ENCODE measurements around the gene TSPAN9.

Gene TSPAN9

GRCh38 chr12:3326156-3326849 is 249.1 kb downstream of the TSPAN9 start:
- DNase-seq (ENCODE audit: low read depth), result no peak
- TF ChIP-seq CTCF (IDR thresholded peaks at IDR 0.05; ENCODE audit: control insufficient read depth, extremely low read depth, insufficient read depth), result no peak
- H3K4me3 ChIP-seq (ENCODE audit: low read depth, low read length), result no peak overlapping the region

- no peak for DNase-seq (ENCODE audit: low read depth)
- TF ChIP-seq CTCF (IDR thresholded peaks at IDR 0.05; ENCODE audit: control insufficient read depth, extremely low read depth, insufficient read depth), result no peak
- H3K4me3 ChIP-seq (ENCODE audit: low read depth, low read length), result no peak overlapping the region
Measured at GRCh38 chr12:3326850-3327780, 249.9 kb downstream of the TSPAN9 start.

- H3K4me3 ChIP-seq (ENCODE audit: low read depth, low read length), result no peak overlapping the region
- DNase-seq (ENCODE audit: low read depth), result no peak
- TF ChIP-seq CTCF (IDR thresholded peaks at IDR 0.05; ENCODE audit: control insufficient read depth, extremely low read depth, insufficient read depth), result no peak
Measured at GRCh38 chr12:3328081-3328480, 250.9 kb downstream of the TSPAN9 start.

GRCh38 chr12:3328571-3328970 is 251.4 kb downstream of the TSPAN9 start:
- no peak overlapping the region for H3K4me3 ChIP-seq (ENCODE audit: low read depth, low read length)
- no peak for DNase-seq (ENCODE audit: low read depth)
- no peak for TF ChIP-seq CTCF (IDR thresholded peaks at IDR 0.05; ENCODE audit: control insufficient read depth, extremely low read depth, insufficient read depth)

- TF ChIP-seq CTCF (IDR thresholded peaks at IDR 0.05; ENCODE audit: control insufficient read depth, extremely low read depth, insufficient read depth), result no peak
- no peak for DNase-seq (ENCODE audit: low read depth)
Measured at GRCh38 chr12:3329361-3329760, 252.2 kb downstream of the TSPAN9 start.

GRCh38 chr12:3330976-3331510 is 253.9 kb downstream of the TSPAN9 start:
- DNase-seq (ENCODE audit: low read depth), result no peak
- TF ChIP-seq CTCF (IDR thresholded peaks at IDR 0.05; ENCODE audit: control insufficient read depth, extremely low read depth, insufficient read depth), result no peak
- no peak overlapping the region for H3K4me3 ChIP-seq (ENCODE audit: low read depth, low read length)

More at GRCh38 chr12:3329361-3329760, 252.2 kb downstream of the TSPAN9 start:
- no peak overlapping the region for H3K4me3 ChIP-seq (ENCODE audit: low read depth, low read length)

All from LNCaP clone FGC (cell line).